ENCODE data around the gene ANO1. TPM values are rescaled to one million over a fixed set of nuclear protein-coding genes. Genes with fewer than 3 reads are reported as not detected.

Gene ANO1
- total and polyA plus RNA-seq, 2 of the 8 experiments (the other 6 are each of a cell fraction or from before 2014, with no cell fraction given): 4.7 to 5.0 TPM

DNA sequence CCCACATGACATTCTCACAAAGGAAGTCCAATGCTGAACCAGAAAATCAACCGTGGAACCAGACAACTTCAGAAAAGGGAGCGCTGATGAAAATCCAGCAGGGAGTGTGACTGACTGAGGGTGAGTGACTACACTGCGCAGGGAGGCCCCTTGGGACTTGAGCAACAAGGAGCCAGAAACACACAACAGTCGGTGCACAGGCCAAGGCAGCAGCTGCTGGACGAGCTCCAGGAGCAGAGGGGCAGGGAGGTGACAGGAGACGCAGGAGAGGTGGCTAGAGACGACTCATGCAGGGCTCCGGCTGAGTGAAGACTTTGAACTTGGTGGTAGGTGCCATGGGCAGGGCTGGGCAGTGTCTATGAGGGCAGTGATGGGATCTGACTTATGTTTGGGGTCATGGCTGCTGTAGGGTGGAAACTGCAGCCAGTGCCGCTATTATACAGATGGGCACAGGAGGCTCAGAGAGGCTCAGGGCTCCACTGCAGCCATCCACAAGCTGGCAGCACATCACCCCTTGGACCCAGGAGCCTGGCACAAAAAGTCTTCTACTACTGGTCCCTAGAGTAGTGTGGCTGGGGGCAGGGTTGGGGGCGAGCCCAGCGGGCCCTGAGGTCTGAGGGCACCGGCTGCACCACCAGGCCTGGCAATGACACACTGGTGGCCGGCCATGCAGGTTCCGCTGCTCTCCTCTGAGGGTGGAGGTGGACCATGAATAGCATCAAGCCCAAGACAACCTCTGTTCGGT, 114.7 kb downstream of the ANO1 start:
- Histone ChIP-seq H3K9ac (replicated peaks in 1 of 4; ENCODE audit: extremely low read depth in 1 of 4, low read depth in 3 of 4, low read length in 3 of 4) (no peak overlapping the region), H2BK15ac (ENCODE audit: low read length) (0 out of 2 replicates have a peak overlapping the region, but pooled peaks have one; percentile 31), H3K18ac (ENCODE audit: extremely low read depth, low read length) (no peak overlapping the region), H2AFZ (ENCODE audit: low read length) (no peak overlapping the region), H3K79me2 (ENCODE audit: control insufficient read depth in 1 of 2, insufficient read depth in 2 of 2, low read length in 2 of 2) (no peaks in the 10 kb centered on the region), H4K8ac (ENCODE audit: extremely low read depth, insufficient read depth, low read length) (no peak overlapping the region), H2AK5ac (ENCODE audit: low read depth, low read length) (no peak overlapping the region), H4K5ac (ENCODE audit: insufficient read length, low read depth, low read length) (no peak overlapping the region), H3K27ac (ENCODE audit: low read depth, low read length) (no peak overlapping the region; the same call in 1 of the 2 replicates), H4K20me1 (replicated peaks in 1 of 2; ENCODE audit: control insufficient read depth in 1 of 2, insufficient read depth in 2 of 2, low read length in 2 of 2) (peaks cover 0 to 16% of the 10 kb centered on the region in 2 experiments), H3K4me3 (ENCODE audit: extremely low read depth in 1 of 4, insufficient read depth in 2 of 4, low read depth in 3 of 4, low read length in 4 of 4) (no peak overlapping the region), H3K4me2 (ENCODE audit: insufficient read depth in 1 of 2, low read depth in 2 of 2, low read length in 2 of 2) (no peak overlapping the region), H3K9me3 (ENCODE audit: insufficient read depth in 2 of 2, low read depth in 1 of 2, low read length in 1 of 2) (no peaks in the 10 kb centered on the region; a peak in 1 of 4 replicates), H2BK12ac (ENCODE audit: low read depth, low read length) (no peak overlapping the region), H3K23me2 (ENCODE audit: low read depth, low read length) (peaks cover 15% of the 10 kb centered on the region; the same call in 1 of the 2 replicates), H3K36me3 (ENCODE audit: control insufficient read depth in 2 of 4, insufficient read depth in 4 of 4, low read length in 3 of 4) (no peaks in the 10 kb centered on the region), H3K79me1 (ENCODE audit: low read depth, low read length) (no peaks in the 10 kb centered on the region), H4K91ac (replicated peaks; ENCODE audit: insufficient read length, low read length) (no peak overlapping the region), H2BK5ac (ENCODE audit: low read depth, low read length) (no peak overlapping the region; the same call in 1 of the 2 replicates), H2BK20ac (ENCODE audit: low read length) (no peak overlapping the region), H3K4me1 (replicated peaks in 1 of 4; ENCODE audit: control insufficient read depth in 3 of 4, insufficient read depth in 4 of 4, low read length in 3 of 4) (no peaks in the 10 kb centered on the region), H3K56ac (replicated peaks; ENCODE audit: insufficient read length, low read depth, low read length) (no peak overlapping the region), H2BK120ac (replicated peaks; ENCODE audit: low read depth, low read length) (no peak overlapping the region), H3K23ac (ENCODE audit: insufficient read length) (no peak overlapping the region), H3K4ac (replicated peaks; ENCODE audit: insufficient read length, low read depth, low read length) (no peak overlapping the region), H3K27me3 (replicated peaks in 1 of 4; ENCODE audit: control insufficient read depth in 3 of 4, extremely low read depth in 1 of 4, insufficient read depth in 3 of 4, low read length in 3 of 4) (no peaks in the 10 kb centered on the region), H3K14ac (ENCODE audit: insufficient read length) (no peak overlapping the region)
- ChIA-PET POLR2A (ENCODE audit: partially characterized antibody) (interaction anchor here (0.6 kb wide), 1 partner anchor 12 kb away, joined by 4 read pairs; no protein-coding TSS in a partner anchor), CTCF (ENCODE audit: partially characterized antibody) (interaction anchor here (1.0 to 2.9 kb wide), 17 partner anchors 14 to 287 kb away, joined by 3 to 22 read pairs (median 5); no protein-coding TSS in a partner anchor)
- DNase-seq (ENCODE audit: low read depth in 1 of 2, low spot score in 2 of 2) (no peak), FAIRE-seq (no peak)
- TF ChIP-seq SP4 (IDR thresholded peaks at IDR 0.05; ENCODE audit: low read length) (no peak), KDM4A (IDR thresholded peaks at IDR 0.05; ENCODE audit: low read depth, low read length, severe bottlenecking) (no peak), BRCA1 (IDR thresholded peaks at IDR 0.05; ENCODE audit: low read depth, low read length) (no peak), KDM1A (IDR thresholded peaks at IDR 0.05; ENCODE audit: borderline replicate concordance, low read length) (no peak), EP300 (IDR thresholded peaks at IDR 0.05; ENCODE audit: borderline replicate concordance in 1 of 2, low read depth in 2 of 2, low read length in 2 of 2) (no peak)
- TF ChIP-seq, protein P1, sequence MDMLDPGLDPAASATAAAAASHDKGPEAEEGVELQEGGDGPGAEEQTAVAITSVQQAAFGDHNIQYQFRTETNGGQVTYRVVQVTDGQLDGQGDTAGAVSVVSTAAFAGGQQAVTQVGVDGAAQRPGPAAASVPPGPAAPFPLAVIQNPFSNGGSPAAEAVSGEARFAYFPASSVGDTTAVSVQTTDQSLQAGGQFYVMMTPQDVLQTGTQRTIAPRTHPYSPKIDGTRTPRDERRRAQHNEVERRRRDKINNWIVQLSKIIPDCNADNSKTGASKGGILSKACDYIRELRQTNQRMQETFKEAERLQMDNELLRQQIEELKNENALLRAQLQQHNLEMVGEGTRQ (IDR thresholded peaks at IDR 0.05; ENCODE audit: low read length): no peak
- WGBS, 2 experiments (ENCODE audit: extremely low coverage in 1 of 2, insufficient coverage in 1 of 2, insufficient read length in 1 of 2, insufficient replicate concordance in 2 of 2, low coverage in 1 of 2, low lambda C conversion rate in 2 of 2, missing lambda C conversion rate in 1 of 2): 86% methylated on average over 15 of the region's 15 CpGs; no CpG with 5 or more reads in 1 of the 2 experiments
